Measurements from ENCODE around the gene SLC7A1. TPM values are rescaled to one million over a fixed set of nuclear protein-coding genes. Genes with fewer than 3 reads are reported as not detected.

SLC7A1 gene
- total and polyA plus RNA-seq, 3 donors from 2014 or later, result 21.4 to 35.7 (median 27.0) TPM

DNA sequence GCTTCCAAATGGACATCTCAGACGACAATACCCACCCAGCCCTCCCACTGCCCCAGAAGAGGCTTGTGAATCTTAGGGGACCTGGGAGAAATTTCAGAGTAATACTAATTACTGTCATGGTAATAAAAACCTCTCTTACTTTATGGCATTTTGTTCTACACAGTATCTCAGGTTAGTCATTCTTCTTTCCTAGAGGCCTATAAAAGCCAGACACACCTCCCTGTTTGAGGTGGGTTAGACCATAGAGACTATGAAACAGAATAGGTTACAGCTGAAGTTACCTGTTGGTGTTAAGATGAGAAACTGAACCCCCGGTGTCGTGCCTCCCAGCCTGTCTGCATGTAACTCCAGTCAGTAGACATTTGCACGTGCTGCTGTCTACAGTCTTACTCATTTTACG, 113.9 kb downstream of the SLC7A1 start:
- H3K27ac ChIP-seq, result no peak overlapping the region
- TF ChIP-seq, protein P1, sequence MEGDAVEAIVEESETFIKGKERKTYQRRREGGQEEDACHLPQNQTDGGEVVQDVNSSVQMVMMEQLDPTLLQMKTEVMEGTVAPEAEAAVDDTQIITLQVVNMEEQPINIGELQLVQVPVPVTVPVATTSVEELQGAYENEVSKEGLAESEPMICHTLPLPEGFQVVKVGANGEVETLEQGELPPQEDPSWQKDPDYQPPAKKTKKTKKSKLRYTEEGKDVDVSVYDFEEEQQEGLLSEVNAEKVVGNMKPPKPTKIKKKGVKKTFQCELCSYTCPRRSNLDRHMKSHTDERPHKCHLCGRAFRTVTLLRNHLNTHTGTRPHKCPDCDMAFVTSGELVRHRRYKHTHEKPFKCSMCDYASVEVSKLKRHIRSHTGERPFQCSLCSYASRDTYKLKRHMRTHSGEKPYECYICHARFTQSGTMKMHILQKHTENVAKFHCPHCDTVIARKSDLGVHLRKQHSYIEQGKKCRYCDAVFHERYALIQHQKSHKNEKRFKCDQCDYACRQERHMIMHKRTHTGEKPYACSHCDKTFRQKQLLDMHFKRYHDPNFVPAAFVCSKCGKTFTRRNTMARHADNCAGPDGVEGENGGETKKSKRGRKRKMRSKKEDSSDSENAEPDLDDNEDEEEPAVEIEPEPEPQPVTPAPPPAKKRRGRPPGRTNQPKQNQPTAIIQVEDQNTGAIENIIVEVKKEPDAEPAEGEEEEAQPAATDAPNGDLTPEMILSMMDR (IDR thresholded peaks at IDR 0.05), result no peak
- H3K4me1 ChIP-seq, result peaks cover 8% of the 10 kb centered on the region
- H3K9me3 ChIP-seq, result no peaks in the 10 kb centered on the region
- no peak overlapping the region for H3K4me3 ChIP-seq
- no peak for DNase-seq
- intact Hi-C loops (cut with DNase I; ENCODE audit: low total_unique reads), result no loop called here
- no peaks in the 10 kb centered on the region for H3K36me3 ChIP-seq (ENCODE audit: low read depth, missing control alignments)
- H3K27me3 ChIP-seq, result no peaks in the 10 kb centered on the region
- WGBS, 2 donors, result 89 to 94% methylated on average over 5 of the region's 5 CpGs

DNA sequence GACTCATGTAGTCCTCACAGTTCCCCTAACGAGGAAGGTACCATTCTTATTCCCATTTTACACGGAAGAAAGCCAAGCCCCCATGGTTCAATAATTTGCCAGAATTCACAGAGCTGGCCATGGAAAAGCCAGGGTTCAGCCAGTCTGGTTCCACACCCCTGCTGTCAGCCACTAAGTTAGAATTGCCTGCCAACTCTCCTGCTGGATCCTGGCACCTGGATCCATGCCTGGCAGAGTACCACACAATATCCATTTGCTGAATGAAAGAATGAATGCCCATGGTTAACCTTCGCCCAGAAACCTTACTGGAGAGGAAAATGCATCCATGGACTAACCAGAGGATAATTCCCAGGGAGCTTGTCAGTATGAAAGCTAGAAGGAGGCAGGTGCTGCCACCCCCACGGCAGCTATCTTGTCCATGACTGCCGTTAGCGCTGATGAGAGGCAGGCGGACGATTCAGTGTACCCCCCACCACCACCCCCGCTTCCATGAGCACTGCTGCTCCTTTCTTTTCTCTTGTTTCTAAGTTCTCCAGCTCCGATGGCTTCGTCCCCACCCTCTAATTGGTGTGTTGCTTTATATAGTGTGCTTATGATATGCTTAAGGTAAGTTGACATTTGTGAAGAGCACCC, 114.5 kb downstream of the SLC7A1 start:
- DNase-seq, result no peak
- peaks cover 8% of the 10 kb centered on the region for H3K4me1 ChIP-seq
- intact Hi-C loops (cut with DNase I; ENCODE audit: low total_unique reads), result no loop called here
- H3K9me3 ChIP-seq, result no peaks in the 10 kb centered on the region
- WGBS, 2 donors, result 87 to 89% methylated on average over 11 of the region's 11 CpGs
- H3K27ac ChIP-seq, result no peak overlapping the region
- no peaks in the 10 kb centered on the region for H3K36me3 ChIP-seq (ENCODE audit: low read depth, missing control alignments)
- no peak for TF ChIP-seq POLR2A (IDR thresholded peaks at IDR 0.05)
- TF ChIP-seq, protein P1 (IDR thresholded peaks at IDR 0.05), result no peak
- H3K4me3 ChIP-seq, result no peak overlapping the region
- H3K27me3 ChIP-seq, result no peaks in the 10 kb centered on the region

- DNase-seq, result peak; percentile 48
- Histone ChIP-seq H3K36me3 (ENCODE audit: low read depth, missing control alignments) (no peaks in the 10 kb centered on the region), H3K27ac (no peak overlapping the region), H3K4me1 (peaks cover 8% of the 10 kb centered on the region), H3K9me3 (no peaks in the 10 kb centered on the region), H3K27me3 (no peaks in the 10 kb centered on the region), H3K4me3 (no peak overlapping the region)
- WGBS, 2 donors, result 43 to 54% methylated on average over 22 to 25 of the region's 25 CpGs
- intact Hi-C loops (cut with DNase I; ENCODE audit: low total_unique reads), result no loop called here
- TF ChIP-seq, protein P1 (IDR thresholded peaks at IDR 0.05), result no peak
- no peak for TF ChIP-seq POLR2A (IDR thresholded peaks at IDR 0.05)
Observed at GRCh38 chr13:29479716-29480492, 115.6 kb downstream of the SLC7A1 start.

- 89 to 93% methylated on average over 3 of the region's 3 CpGs for WGBS, 2 donors
- H3K9me3 ChIP-seq, result no peaks in the 10 kb centered on the region
- peaks cover 8% of the 10 kb centered on the region for H3K4me1 ChIP-seq
Observed at GRCh38 chr13:29476046-29476445, 119.4 kb downstream of the SLC7A1 start.

More at GRCh38 chr13:29476046-29476445, 119.4 kb downstream of the SLC7A1 start:
- no peak for DNase-seq
- H3K27me3 ChIP-seq, result no peaks in the 10 kb centered on the region
- no peak for TF ChIP-seq POLR2A (IDR thresholded peaks at IDR 0.05)
- TF ChIP-seq, protein P1 (IDR thresholded peaks at IDR 0.05), result no peak
- no peaks in the 10 kb centered on the region for H3K36me3 ChIP-seq (ENCODE audit: low read depth, missing control alignments)
- H3K4me3 ChIP-seq, result no peak overlapping the region
- intact Hi-C loops (cut with DNase I; ENCODE audit: low total_unique reads), result no loop called here
- H3K27ac ChIP-seq, result no peak overlapping the region
